Activated CD4-positive, alpha-beta T cell treated with anti-CD3 and anti-CD28 coated beads, Interleukin-2, Interleukin-6, amounts not matched to agents 100 ng/mL and 50 ng/mL, durations not matched to agents 16 hours and 8 hours (primary cell): ENCODE measurements around the gene CDKN1C.

ENCODE experiments used
- DNase-seq: peaks from one replicate; pipeline ENCODE4 v3.0.0-alpha.2; 2020

CDKN1C gene

GRCh38 chr11:2841411-2842190 is 44.0 kb downstream of the CDKN1C start:
- no peak for DNase-seq

DNA sequence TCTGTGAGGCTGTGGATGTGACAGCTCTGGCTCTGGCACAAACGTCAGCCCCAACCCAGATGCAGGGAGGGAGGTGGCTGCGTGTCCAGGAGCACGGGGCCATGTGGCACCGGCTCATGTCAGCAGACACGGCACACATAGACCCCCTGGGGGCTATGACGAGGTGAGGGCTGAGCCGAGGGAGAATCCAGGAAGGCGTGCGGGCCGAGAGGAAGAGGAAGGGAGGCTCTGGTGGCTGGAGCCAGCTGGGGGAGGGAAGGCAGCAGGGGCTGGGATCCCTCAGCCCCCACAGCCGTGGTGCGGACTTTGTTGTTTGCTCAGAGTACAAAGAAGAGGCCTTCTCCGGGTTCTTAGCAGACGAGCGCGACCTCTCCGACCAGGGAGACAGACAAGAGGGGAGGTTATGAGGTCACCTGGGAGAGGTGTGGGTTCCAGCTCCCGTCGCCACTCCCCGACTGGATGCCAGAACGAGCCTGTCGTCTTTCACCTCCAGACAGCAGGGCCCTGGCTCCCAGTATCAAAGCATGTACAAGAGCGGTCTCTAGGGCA is 46.1 kb downstream of the CDKN1C start:
- DNase-seq, result no peak

DNA sequence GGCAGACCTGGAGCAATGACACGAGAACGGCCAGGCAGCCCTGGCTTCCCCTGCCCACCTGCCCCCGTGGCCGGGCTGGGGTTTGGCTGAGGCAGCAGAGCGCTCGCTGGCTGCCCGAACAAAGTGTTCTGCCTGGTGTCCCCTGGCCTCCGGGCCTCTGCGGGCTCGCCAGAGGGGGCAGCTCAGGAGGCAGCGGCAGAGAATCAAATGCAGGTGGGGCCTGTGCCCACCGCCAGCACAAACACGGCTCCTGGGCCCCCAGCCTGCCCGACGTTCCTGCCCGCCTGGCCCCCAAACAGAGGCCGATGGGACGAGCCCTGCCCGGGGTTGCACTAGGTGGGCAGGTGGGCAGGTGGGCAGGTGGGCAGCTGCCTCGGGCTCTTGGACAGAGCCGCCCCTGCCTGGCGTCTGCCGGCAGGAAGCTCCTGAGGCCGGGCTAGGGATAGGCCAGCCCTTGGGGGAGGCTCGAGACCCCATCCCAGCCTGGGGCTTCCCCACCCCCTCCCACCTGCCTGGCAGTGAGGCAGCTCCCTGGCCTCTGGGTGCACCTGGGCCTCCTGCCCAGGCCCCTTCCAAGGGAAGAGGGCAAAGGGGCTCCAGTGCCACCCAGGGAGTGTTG is 46.8 kb downstream of the CDKN1C start:
- no peak for DNase-seq

- no peak for DNase-seq
Observed at GRCh38 chr11:2838091-2838490, 47.5 kb downstream of the CDKN1C start.

DNA sequence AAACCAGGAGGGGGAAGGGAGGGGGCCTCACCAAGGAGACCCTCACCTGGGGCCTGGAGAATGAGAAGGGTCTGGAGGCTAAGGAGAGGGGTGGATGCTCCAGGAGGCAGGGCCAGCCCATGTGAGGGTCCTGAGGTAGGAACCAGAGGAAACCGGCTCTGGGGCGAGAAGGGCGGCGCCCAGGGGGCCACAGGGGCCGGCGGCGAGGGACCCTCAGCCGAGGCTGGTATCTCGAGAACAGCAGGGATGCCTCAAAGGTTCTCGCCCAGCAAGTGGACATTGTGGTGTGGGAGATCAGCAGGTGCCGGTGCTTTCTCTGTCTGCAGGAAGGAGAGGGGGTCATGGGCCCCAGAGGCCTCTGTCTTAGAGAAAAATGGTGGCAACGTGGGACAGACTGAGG is 47.9 kb downstream of the CDKN1C start:
- no peak for DNase-seq

- DNase-seq, result no peak
Observed at GRCh38 chr11:2837096-2837601, 48.4 kb downstream of the CDKN1C start.

DNA sequence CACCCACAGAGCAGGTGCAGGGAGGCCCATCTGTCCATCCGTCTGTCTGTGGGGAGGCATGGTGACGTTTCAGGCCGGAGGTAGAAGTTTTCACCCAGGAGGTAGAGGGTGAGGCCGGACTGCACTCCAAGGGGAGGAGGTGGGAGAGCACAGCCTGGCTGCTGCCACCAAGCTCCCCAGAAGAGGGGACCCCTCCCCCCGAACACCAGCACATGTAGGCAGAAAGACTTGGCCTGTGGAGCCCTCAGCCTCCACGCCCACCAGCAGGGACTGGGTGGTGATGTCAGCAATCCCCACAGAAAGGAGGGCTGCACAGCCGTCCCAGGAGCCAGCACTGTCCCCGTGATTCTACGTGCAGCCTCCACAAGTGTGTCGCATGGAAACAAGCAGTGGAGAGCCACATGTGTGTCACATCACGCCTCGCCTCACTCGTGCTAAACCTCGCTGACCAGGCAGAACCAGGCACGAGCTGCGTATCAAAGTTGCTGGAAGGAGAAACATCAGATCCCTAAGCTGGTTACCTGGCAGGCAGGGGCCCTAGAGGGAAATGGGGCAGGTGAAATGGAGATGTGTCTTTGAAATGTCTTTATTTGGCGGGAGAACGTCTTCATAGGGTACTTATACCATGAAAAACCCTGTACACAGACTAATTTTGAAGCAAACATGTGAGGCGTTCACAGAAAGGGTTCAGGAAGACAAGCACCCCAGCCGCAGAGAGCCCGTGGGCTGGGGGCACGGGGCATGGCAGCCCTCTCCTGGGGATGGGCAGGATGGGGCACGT is 49.1 kb downstream of the CDKN1C start:
- no peak for DNase-seq

- DNase-seq, result no peak
Observed at GRCh38 chr11:2835751-2836150, 49.8 kb downstream of the CDKN1C start.

- no peak for DNase-seq
Observed at GRCh38 chr11:2835296-2835695, 50.3 kb downstream of the CDKN1C start.

DNA sequence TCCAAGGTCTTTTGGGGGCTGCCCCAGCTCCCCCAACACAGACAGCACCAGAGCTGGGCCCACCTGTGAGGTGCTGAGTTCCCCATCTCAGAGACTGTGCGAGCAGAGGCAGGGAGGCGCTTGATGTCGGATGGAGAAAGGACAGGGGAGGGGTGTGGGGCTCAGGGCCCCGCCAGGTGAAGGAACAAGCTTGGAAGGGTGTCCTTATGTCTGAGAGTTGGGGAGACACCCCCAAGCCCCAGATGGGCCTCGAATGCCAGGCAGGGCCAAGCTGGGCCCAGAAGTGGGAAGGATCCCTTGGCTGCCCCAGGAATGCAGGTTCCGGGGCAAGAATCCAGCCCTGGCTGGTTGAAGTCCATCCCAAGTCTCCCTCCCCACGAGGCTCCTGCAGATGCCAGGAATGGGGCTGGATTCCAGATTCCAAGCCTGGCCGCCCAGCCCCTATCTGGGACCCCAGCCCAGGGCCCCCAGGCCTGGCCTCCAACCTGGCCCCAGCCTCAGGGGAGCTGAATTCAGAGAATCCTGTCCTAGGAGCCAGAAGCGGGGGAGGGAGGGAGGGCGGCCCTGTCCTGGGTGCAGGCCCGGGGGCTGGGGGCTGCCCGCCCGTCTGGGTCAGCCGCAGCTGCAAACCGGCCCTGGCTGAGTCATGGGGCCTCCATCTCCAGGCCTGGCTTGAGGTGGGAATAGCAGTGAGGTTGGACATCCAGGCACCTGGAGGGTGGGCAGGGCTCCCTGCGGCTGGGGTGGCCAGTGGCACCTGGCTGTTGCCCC is 50.9 kb downstream of the CDKN1C start:
- DNase-seq, result no peak

DNA sequence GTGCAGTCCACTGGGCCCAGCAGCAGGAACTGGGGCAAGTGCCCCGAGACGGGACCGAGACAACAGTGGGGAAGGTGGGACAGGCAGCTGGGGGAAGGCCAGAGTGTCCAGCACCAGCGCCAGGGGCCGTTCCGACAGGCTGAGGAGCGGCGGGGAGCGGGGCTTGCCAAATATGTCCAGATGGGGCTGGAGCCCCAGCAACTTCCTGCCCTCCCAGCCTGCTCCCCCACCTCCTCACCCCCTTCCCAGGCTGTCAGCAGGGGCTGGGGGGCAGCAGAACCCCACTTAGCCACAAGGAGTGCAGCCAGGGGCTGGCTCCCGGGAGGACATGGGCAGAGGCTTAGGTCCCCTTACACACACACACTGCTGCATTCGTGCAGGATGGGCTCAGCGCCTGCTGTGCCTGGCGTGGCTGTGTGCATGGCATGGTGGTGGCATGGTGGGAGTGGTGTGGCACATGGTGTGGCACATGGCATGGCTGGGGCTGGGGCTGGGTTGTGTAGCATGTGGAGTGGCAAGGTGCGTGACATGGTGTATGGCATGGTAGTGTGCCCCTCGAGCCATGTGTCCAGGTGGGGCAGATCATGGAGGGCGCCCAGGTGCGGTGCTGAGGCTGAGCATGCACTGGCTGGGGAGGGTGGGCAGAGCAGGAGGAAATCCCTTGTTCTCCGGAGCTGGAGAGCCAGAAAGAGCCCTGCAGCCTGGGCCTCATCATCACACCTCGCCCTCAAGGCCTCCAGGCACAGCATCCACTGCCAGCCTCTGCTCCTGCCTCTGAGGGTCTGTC is 51.7 kb downstream of the CDKN1C start:
- DNase-seq, result no peak
